NCI-H1105 (cell line): ENCODE results near the gene ABCB11.
"Not testable (repeated sequence)": the region's sequence is repeated elsewhere in the genome, so short reads cannot be mapped to it uniquely, and the experiment has no call there.

Source experiments
- DNase-seq: peaks from one replicate; lab custom pipeline; 2025; lab: John Stamatoyannopoulos, UW

The ABCB11 gene

GRCh38 chr2:169031202-169031601 lies at the start of gene ABCB11:
TSS of gene ABCB11 (minus strand) at chr2:169031324. CDS start at chr2:169018125, 13,199 bp downstream.
- no peak for DNase-seq

GRCh38 chr2:169080250-169081069 lies 49.3 kb upstream of the ABCB11 start:
- DNase-seq: no peak

DNA sequence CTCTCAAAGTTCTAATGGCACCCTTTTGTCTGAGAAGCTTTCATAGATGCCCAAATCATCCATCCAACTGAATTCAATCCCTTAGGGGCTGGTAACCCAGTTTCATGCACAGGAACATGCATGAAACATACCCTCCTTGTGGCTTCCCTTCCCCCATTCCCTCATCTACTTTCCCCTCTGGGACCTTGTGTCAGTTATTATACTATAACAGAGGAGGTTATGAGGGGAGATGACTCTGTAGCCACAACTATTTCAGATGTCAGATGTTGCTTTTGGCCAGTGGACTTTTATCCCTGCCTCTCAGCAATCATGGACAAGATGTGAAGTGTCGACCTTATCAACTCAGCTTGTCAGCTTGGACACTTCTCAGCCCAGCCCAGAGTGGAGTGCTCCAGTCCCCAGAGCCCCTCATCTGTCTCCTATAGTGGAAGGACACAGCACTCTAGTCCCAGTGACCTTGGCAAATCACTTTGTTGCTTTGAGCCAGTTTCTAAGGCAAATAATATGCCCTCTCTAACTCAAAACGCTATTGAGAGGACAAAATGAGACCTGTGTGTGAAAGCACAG lies 46.6 kb upstream of the ABCB11 start:
- no peak for DNase-seq

GRCh38 chr2:169073963-169074751 lies 43.0 kb upstream of the ABCB11 start:
- no peak for DNase-seq

DNA sequence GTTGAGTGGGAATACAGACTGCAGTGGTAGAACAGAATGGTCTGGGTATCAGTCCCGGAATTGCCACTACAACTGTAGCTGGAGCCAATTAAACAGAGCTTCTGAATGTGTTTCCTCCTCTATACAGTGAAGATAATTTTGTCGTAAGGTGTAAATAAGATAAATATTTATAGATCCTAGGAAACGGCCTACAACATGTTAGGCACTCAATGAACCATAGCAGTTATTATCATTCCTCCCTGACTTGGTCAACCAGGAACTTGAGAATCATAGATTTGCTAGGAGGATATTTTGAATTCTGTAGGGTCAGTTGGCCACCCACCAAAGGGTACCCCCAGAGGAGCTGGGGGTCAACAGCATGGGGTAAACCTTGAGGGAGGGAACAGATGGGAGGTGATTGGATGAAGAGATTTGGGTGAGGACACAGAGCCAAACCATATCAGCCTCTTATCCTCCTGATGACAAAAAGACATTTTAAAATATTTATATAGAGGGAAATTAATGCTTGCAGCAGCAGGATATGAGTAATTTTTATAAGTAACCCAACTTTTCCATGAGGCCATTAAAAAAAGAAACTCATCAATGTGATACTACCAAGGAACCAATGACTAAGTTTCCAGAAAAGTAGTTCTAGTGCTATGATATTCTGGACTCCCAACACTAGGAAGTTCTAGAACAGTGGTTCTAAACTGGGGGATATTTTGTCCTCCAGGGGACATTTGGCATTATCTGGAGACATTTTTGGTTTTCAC lies 42.3 kb upstream of the ABCB11 start:
- DNase-seq: no peak

DNA sequence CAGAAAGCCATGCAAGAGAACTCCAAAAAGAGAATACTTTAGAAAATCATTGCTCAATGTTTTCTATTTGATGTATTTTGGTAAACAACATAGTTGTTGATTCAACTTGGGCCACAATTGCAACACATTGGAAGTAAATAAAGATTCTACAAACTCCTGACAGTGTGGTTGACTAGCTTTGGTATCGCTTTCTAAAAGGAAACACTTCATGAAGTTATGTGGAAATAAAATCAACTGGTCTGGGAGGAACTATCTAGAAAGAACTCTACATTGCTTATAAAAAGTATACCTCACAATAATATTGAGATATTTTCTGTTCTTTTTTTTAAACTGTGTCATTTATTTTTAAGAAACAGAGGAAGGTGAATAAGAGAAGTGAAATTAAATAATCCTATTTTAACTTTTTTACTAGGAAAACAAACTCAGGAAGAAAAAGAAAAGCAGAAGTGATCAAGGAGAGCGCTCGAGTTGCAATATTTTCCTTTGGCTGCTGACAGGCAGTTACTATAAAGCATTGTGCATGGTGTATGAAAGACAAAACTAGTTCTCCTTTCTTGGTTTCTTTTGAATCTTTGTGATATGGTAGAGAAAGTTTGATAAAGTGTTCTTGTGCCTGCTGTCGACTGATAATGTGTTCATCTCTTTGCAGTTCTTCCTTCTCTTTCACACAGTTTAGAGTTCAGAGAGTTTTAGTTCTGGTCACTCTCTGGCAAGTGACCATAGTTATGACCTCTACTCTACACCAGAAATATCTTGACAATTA lies 41.2 kb upstream of the ABCB11 start:
- no peak for DNase-seq

- no peak for DNase-seq
Observed at GRCh38 chr2:169071455-169071854, 40.3 kb upstream of the ABCB11 start.

- DNase-seq: no peak
Observed at GRCh38 chr2:169069833-169070232, 38.7 kb upstream of the ABCB11 start.

DNA sequence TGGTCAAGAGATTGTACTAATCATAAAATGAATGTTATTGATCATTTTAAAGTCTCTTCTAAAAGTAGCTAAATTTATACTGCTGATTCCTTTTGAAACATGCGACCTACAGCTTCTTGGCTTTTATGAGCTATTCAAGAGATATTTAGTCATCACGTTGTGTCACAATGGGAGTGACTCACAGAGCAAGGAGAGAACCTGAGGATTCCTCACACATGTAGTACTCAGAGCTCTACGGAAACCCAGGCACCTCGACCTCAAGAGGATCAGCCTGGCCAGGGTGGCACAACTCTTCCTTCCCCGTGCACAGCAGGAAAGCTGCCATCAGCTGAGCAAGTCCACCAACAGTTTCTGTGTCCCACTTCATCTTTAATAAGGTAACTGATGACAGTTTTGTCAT lies 38.2 kb upstream of the ABCB11 start, which contains the start of gene DHRS9:
Gene DHRS9, plus strand, starts transcription at position 223 of the 400 bp plus-strand sequence. CDS start 12,019 bp downstream, outside the sequence.
- no peak for DNase-seq

- no peak for DNase-seq
Observed at GRCh38 chr2:169066897-169067296, 35.8 kb upstream of the ABCB11 start.

DNA sequence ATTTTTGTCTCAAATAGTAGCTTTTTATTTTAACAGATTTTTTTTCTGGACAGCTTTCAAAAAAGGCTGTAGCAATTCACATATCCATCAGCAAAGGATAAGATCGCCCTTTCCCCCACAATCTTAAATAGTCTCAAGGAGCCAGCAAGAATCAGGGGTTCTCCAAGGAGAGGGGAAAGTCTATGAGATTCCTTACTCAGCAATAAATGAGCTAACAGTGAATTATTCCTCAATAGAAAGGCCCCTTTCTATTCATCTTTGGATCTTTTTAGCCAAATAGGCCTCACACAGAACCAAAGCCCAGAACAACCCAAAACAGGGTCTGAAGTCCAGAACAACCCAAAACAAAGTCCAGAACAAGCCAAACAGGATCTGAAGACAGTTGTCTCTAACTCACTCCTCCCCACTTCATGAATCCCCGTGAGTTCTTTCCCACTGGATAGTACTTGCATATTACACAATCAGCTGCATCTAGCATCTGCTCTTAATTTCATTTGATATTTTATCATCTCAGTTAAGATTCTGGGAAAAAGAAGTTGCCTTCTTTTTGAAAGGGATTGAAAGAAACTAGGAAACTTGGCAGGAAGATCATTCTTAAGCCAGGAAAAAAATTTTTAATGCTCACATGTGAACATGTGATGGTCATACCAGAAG lies 34.9 kb upstream of the ABCB11 start:
- no peak for DNase-seq

GRCh38 chr2:169065422-169065821 lies 34.3 kb upstream of the ABCB11 start:
- no peak for DNase-seq

DNA sequence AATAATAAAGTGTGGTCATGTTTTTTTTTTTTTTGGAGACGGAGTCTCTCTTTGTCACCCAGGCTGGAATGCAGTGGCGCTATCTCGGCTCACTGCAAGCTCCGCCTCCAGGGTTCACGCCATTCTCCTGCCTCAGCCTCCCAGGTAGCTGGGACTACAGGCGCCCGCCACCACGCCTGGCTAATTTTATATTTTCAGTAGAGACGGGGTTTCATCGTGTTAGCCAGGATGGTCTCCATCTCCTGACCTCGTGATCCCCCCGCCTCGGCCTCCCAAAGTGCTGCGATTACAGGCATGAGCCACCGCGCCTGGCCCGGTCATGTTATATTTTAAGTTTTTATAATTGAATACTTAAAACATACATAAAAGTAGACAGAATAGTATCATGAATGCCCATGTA lies 33.1 kb upstream of the ABCB11 start:
- not testable (repeated sequence) for DNase-seq

DNA sequence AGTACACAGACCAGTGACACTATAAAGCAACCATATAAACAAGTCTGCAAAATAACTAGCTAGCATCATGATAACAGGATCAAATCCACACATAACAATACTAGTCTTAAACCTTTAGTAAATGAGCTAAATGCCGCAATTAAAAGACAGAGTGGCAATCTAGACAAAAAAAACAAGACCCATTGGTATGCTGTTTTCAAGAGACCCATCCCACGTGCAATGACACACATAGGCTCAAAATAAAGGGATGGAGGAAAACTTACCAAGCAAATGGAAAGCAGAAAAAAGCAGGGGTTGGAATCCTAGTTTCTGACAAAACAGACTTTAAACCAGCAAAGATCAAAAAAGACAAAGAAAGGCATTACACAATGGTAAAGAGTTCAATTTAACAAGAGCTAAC lies 23.5 kb upstream of the ABCB11 start:
- not testable (repeated sequence) for DNase-seq

DNA sequence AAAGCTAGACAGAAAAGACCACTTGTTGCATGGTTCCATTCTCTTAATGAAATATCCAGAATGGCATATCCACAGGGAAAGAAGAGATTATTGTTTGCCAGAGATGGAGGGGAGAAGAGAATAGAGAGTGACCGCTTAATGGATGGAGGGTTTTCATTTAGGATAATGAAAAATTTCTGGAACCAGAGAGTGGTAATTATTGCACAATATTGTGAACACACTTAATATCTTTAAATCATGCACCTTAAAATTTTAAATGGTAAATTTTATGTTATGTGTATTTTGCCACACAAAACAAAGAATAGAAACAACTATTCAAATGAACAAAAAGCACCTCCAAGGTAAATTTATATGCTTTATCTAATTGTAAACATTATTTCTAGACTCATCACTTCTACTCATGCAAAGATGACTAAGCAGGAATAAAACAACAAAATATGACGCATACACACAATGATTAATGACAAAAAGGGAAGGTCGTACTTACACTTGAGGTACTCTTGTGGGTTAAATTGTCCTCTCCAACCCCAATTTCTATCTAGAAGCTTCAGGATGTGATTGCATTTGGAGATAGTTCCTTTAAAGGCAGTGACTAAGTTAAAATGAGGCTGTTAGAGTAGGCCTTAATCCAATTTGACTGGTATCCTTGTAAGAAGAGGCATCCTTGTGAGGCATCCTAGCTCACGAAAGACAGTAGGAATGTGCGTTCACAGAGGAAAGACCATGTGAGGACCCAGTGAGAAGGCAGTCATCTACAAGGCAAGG lies 19.5 kb upstream of the ABCB11 start:
- no peak for DNase-seq

DNA sequence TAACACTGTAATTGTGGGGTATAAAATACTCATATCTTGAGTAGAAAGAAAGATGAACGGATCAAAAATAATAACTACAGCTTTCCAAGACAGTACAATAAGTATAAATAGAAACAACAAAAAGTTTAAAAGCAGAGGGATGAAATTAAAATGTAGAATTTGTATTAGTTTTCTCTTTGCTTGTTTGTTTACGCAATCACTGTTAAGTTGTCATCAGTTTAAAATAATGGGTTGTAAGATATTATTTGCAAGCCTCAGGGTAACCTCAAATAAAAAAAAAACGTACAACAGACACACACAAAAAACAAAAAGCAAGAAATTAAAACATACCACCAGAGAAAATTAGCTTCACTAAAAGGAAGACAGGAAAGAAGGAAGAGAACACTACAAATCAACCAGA lies 18.0 kb upstream of the ABCB11 start:
- no peak for DNase-seq

- no peak for DNase-seq
Observed at GRCh38 chr2:169047256-169048250, 16.4 kb upstream of the ABCB11 start.

DNA sequence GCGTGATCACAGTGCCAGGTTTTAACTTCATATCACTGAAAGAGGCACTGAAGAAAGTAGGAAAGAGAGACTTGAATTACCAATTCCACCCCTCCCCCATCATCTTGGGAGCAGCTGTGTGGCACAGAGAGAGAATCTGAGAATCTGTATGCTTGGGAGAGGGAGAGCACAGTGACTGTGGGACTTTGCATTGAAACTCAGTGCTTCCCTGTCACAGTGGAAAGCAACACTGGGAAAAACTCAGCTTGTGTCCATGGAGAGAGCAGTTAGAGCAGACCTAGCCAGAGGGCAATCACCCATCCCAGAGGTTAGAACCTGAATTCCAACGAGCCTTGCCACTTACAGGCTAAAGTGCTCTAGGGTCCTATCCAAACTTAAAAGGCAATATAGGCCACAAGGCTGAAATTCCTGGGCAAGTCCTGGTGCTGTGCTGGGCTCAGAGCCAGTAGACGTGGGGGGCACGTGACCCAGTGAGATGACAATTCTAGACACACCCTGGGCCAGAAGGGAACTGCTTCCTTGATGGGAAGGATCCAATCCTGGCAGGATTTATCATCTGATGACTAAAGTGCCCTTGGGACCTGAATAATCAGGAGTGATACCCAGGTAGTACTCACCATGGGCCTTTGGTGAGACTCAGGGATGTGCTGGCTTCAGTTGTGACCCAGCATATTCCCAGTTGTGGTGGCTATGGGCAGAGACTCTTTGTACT lies 15.5 kb upstream of the ABCB11 start:
- no peak for DNase-seq
